Left lobe of liver (tissue), 2 donors: ENCODE data around the gene CELSR1. TPM values are rescaled to one million over a fixed set of nuclear protein-coding genes. Genes with fewer than 3 reads are reported as not detected.
"Not testable (repeated sequence)": the region's sequence is repeated elsewhere in the genome, so short reads cannot be mapped to it uniquely, and the experiment has no call there.

Experiments used
- ATAC-seq: fragments of 200-7000 bp; cut with Tn5 transposase; one replicate; pipeline ENCODE4 v1.9.1; 2020; ENCODE audit warnings: mild to moderate bottlenecking, moderate library complexity
- DNase-seq: peaks from one replicate; pipeline ENCODE4 v3.0.0-alpha.2; 2020; ENCODE audit warnings: low spot score
- total RNA-seq: library from RNA; stranded (reverse); gene quantifications from one replicate; pipeline ENCODE4 v1.2.1, GENCODE V29; 2021
- donor health status: DM: no; HTN: no; CAD: no; lungs with moderate emphysema.
- donor health status: DM: no; HTN: yes; CAD: no.

Gene CELSR1
- total RNA-seq, 1 donor from 2014 or later: 8.4 TPM

- DNase-seq (no peak), ATAC-seq (no peak)
Measured at GRCh38 chr22:46486996-46487717, 50.3 kb downstream of the CELSR1 start.

- no peak for DNase-seq
- ATAC-seq: no peak
Measured at GRCh38 chr22:46484861-46485595, 52.4 kb downstream of the CELSR1 start.

GRCh38 chr22:46484156-46484860, 53.1 kb downstream of the CELSR1 start:
- ATAC-seq: no peak
- DNase-seq: no peak

GRCh38 chr22:46483353-46483752, 54.1 kb downstream of the CELSR1 start:
- no peak for ATAC-seq
- no peak for DNase-seq

- ATAC-seq (no peak), DNase-seq (no peak)
Measured at GRCh38 chr22:46482056-46482675, 55.3 kb downstream of the CELSR1 start.

GRCh38 chr22:46481386-46481785, 56.0 kb downstream of the CELSR1 start:
- no peak for ATAC-seq
- no peak for DNase-seq

GRCh38 chr22:46480396-46480795, 57.0 kb downstream of the CELSR1 start:
- DNase-seq (no peak), ATAC-seq (no peak)

- ATAC-seq (no peak), DNase-seq (no peak)
Measured at GRCh38 chr22:46479046-46479445, 58.4 kb downstream of the CELSR1 start.

GRCh38 chr22:46478083-46478551, 59.3 kb downstream of the CELSR1 start:
- ATAC-seq (no peak), DNase-seq (no peak)

- no peak for DNase-seq
- no peak for ATAC-seq
Measured at GRCh38 chr22:46476547-46476941, 60.9 kb downstream of the CELSR1 start.

GRCh38 chr22:46473896-46474557, 63.4 kb downstream of the CELSR1 start:
- no peak for ATAC-seq

GRCh38 chr22:46473021-46473779, 64.2 kb downstream of the CELSR1 start:
- ATAC-seq (no peak), DNase-seq (no peak)

More at GRCh38 chr22:46473896-46474557, 63.4 kb downstream of the CELSR1 start:
- DNase-seq: no peak

GRCh38 chr22:46472722-46473016, 64.8 kb downstream of the CELSR1 start:
- ATAC-seq (no peak), DNase-seq (no peak)

GRCh38 chr22:46471901-46472721, 65.3 kb downstream of the CELSR1 start:
- no peak for ATAC-seq
- DNase-seq: no peak

GRCh38 chr22:46471330-46471729, 66.1 kb downstream of the CELSR1 start:
- not testable (repeated sequence) for DNase-seq, ATAC-seq

- no peak for ATAC-seq
- DNase-seq: no peak
Measured at GRCh38 chr22:46469711-46470110, 67.7 kb downstream of the CELSR1 start.

- DNase-seq (no peak), ATAC-seq (no peak)
Measured at GRCh38 chr22:46467006-46467405, 70.4 kb downstream of the CELSR1 start.

GRCh38 chr22:46466255-46466676, 71.2 kb downstream of the CELSR1 start:
- DNase-seq: no peak
- ATAC-seq: no peak

GRCh38 chr22:46465793-46466192, 71.6 kb downstream of the CELSR1 start:
- ATAC-seq (peak; percentile 44), DNase-seq (no peak)
